WTC11 (cell line): ENCODE measurements around the gene SPART.

ENCODE experiments used
- FOXP1 ChIP-seq: sonication (generic); formaldehyde crosslinking; IDR thresholded peaks from 2 replicates; pipeline ENCODE4 v1.8.0; 2022; ENCODE audit warnings: missing genetic modification reagents, mild to moderate bottlenecking, moderate library complexity, borderline replicate concordance
- MYBL2 ChIP-seq: sonication (generic); formaldehyde crosslinking; IDR thresholded peaks from 2 replicates; pipeline ENCODE4 v1.8.1; 2023; ENCODE audit warnings: mild to moderate bottlenecking, moderate library complexity, missing genetic modification reagents
- NFYB ChIP-seq: sonication (generic); formaldehyde crosslinking; conservative IDR thresholded peaks from 2 replicates; pipeline ENCODE4 v1.8.0; 2022; ENCODE audit warnings: low read depth, missing genetic modification reagents
- SP1 ChIP-seq: sonication (generic); formaldehyde crosslinking; conservative IDR thresholded peaks from 2 replicates; pipeline ENCODE4 v1.8.1; 2022; ENCODE audit warnings: missing genetic modification reagents
- TEAD4 ChIP-seq: sonication (generic); formaldehyde crosslinking; IDR thresholded peaks from 2 replicates; pipeline ENCODE4 v1.8.0; 2022; ENCODE audit warnings: mild to moderate bottlenecking, missing genetic modification reagents
- ZNF317 ChIP-seq: sonication (generic); formaldehyde crosslinking; IDR thresholded peaks from 2 replicates; pipeline ENCODE4 v1.8.1; 2023; ENCODE audit warnings: low read depth, mild to moderate bottlenecking, moderate library complexity, missing genetic modification reagents, borderline replicate concordance
- TF ChIP-seq, protein P1 (sequence below): sonication (generic); formaldehyde crosslinking; IDR thresholded peaks from 2 replicates; pipeline ENCODE4 v1.8.1; 2022; ENCODE audit warnings: mild to moderate bottlenecking, moderate library complexity, missing genetic modification reagents
- TF ChIP-seq, protein P2 (sequence below): fragments of 200-600 bp; IDR thresholded peaks from 2 replicates; pipeline ENCODE4 v1.8.0; 2022; ENCODE audit warnings: antibody characterized with exemption
- TF ChIP-seq, protein P3 (sequence below): sonication (generic); formaldehyde crosslinking; IDR thresholded peaks from 2 replicates; pipeline ENCODE4 v1.8.1; 2022; ENCODE audit warnings: missing genetic modification reagents, borderline replicate concordance
- TF ChIP-seq, protein P4 (sequence below): sonication (generic); formaldehyde crosslinking; IDR thresholded peaks from 2 replicates; pipeline ENCODE4 v1.8.1; 2023; ENCODE audit warnings: mild to moderate bottlenecking, missing genetic modification reagents, moderate library complexity
- TF ChIP-seq, protein P5 (sequence below): sonication (generic); formaldehyde crosslinking; IDR thresholded peaks from 2 replicates; pipeline ENCODE4 v1.8.1; 2022; ENCODE audit warnings: mild to moderate bottlenecking, missing genetic modification reagents, moderate library complexity, borderline replicate concordance

DNA sequence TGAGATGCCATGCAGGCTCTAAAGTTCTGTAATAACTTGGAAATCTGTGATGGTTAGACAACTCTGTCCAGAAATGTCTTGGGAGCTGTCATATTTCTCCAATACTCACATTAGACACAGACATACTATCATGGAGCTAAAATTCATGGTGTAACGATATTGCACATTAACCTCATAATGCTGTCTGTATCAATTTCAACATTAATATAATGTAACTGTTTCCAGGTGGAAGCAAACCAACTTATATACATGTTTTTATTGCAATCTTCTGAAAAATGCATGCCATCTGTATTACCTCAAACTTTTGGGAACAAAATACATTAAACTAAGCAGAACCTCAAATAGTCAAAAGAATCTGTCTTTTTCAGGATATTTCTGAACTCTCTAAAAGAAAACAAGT, 14.7 kb upstream of the SPART start:
- TF ChIP-seq TEAD4 (CRISPR knock-in tag) (no peak), MYBL2 (CRISPR knock-in tag) (no peak), ZNF317 (CRISPR knock-in tag) (no peak), FOXP1 (CRISPR knock-in tag) (no peak), NFYB (CRISPR knock-in tag) (no peak), SP1 (CRISPR knock-in tag) (no peak)
- TF ChIP-seq, protein P1, sequence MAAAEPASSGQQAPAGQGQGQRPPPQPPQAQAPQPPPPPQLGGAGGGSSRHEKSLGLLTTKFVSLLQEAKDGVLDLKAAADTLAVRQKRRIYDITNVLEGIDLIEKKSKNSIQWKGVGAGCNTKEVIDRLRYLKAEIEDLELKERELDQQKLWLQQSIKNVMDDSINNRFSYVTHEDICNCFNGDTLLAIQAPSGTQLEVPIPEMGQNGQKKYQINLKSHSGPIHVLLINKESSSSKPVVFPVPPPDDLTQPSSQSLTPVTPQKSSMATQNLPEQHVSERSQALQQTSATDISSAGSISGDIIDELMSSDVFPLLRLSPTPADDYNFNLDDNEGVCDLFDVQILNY: no peak
- TF ChIP-seq, protein P2, sequence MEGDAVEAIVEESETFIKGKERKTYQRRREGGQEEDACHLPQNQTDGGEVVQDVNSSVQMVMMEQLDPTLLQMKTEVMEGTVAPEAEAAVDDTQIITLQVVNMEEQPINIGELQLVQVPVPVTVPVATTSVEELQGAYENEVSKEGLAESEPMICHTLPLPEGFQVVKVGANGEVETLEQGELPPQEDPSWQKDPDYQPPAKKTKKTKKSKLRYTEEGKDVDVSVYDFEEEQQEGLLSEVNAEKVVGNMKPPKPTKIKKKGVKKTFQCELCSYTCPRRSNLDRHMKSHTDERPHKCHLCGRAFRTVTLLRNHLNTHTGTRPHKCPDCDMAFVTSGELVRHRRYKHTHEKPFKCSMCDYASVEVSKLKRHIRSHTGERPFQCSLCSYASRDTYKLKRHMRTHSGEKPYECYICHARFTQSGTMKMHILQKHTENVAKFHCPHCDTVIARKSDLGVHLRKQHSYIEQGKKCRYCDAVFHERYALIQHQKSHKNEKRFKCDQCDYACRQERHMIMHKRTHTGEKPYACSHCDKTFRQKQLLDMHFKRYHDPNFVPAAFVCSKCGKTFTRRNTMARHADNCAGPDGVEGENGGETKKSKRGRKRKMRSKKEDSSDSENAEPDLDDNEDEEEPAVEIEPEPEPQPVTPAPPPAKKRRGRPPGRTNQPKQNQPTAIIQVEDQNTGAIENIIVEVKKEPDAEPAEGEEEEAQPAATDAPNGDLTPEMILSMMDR: no peak
- TF ChIP-seq, protein P3, sequence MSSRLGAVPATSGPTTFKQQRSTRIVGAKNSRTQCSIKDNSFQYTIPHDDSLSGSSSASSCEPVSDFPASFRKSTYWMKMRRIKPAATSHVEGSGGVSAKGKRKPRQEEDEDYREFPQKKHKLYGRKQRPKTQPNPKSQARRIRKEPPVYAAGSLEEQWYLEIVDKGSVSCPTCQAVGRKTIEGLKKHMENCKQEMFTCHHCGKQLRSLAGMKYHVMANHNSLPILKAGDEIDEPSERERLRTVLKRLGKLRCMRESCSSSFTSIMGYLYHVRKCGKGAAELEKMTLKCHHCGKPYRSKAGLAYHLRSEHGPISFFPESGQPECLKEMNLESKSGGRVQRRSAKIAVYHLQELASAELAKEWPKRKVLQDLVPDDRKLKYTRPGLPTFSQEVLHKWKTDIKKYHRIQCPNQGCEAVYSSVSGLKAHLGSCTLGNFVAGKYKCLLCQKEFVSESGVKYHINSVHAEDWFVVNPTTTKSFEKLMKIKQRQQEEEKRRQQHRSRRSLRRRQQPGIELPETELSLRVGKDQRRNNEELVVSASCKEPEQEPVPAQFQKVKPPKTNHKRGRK: no peak
- TF ChIP-seq, protein P4, sequence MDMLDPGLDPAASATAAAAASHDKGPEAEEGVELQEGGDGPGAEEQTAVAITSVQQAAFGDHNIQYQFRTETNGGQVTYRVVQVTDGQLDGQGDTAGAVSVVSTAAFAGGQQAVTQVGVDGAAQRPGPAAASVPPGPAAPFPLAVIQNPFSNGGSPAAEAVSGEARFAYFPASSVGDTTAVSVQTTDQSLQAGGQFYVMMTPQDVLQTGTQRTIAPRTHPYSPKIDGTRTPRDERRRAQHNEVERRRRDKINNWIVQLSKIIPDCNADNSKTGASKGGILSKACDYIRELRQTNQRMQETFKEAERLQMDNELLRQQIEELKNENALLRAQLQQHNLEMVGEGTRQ (CRISPR knock-in tag): no peak
- TF ChIP-seq, protein P5, sequence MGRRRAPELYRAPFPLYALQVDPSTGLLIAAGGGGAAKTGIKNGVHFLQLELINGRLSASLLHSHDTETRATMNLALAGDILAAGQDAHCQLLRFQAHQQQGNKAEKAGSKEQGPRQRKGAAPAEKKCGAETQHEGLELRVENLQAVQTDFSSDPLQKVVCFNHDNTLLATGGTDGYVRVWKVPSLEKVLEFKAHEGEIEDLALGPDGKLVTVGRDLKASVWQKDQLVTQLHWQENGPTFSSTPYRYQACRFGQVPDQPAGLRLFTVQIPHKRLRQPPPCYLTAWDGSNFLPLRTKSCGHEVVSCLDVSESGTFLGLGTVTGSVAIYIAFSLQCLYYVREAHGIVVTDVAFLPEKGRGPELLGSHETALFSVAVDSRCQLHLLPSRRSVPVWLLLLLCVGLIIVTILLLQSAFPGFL (CRISPR knock-in tag): no peak
